ENCODE data around the gene ALOXE3.

Gene ALOXE3

DNA sequence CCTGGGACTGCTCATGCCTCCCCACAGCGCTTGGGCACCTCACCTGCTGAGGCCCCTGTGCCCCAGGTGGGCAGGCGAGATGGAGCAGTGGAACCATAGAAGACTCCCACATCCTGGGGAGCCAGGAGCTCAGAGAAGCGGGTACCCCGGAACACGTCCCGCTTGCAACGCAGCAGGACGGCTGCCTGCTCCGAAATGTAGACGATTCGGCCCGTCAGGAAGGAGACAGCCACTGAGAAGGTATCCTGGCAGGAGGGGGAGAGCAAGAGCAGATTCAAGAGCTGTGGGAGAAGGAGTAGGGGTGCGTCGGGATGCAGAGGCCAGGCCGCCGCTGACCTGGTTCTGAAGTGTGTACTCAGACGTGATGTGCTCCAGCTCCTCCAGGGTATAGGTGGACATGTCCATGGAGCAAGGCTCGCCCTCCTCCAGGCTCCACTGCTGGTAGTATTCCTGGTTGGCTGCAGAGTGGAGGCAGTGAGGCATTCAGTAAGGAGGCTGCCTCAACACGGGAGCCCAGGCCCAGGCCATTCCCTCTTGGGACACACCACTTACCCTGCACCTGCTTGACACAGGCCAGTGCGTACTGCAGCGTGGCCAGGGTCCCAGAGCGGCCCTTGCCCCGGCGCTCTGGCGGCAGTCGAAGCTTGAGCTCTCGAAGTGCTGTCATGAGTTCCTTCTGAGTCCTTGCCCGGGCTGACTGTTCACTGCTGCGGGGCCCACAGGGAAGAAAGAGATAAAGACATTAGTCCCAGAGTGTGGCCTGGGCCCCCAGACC lies 31.3 kb upstream of the ALOXE3 start:
- Histone ChIP-seq H3K27ac (peak overlapping the region; percentile 96 to 100), H3K4me3 (peak overlapping the region; percentile 73)
- TF ChIP-seq, protein P1, sequence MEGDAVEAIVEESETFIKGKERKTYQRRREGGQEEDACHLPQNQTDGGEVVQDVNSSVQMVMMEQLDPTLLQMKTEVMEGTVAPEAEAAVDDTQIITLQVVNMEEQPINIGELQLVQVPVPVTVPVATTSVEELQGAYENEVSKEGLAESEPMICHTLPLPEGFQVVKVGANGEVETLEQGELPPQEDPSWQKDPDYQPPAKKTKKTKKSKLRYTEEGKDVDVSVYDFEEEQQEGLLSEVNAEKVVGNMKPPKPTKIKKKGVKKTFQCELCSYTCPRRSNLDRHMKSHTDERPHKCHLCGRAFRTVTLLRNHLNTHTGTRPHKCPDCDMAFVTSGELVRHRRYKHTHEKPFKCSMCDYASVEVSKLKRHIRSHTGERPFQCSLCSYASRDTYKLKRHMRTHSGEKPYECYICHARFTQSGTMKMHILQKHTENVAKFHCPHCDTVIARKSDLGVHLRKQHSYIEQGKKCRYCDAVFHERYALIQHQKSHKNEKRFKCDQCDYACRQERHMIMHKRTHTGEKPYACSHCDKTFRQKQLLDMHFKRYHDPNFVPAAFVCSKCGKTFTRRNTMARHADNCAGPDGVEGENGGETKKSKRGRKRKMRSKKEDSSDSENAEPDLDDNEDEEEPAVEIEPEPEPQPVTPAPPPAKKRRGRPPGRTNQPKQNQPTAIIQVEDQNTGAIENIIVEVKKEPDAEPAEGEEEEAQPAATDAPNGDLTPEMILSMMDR (IDR thresholded peaks at IDR 0.05) = no peak
- peak; percentile 76 for DNase-seq (ENCODE audit: low spot score)

DNA sequence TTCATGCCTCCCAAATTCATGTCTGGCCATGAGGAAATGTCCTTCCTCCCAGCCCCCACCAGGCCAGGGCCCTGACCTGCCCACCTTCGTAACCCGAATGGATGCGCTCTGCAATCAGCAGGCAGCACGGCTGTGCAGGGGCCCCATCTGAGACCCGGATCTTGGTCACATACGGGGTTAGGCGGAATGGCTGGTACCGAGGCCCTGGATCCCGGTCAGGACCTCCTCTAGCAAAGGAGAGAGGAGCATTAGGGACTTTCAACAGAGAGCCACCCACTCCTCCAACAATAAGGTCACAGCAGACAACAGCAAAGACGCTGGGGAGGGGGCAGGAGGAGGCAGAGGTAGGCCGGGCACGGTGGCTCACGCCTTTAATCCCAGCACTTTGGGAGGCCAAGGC lies 30.2 kb upstream of the ALOXE3 start:
- DNase-seq (ENCODE audit: low spot score) = peak; percentile 70
- Histone ChIP-seq H3K27ac (peak overlapping the region; percentile 57 to 96), H3K4me3 (peak overlapping the region; percentile 0)
- TF ChIP-seq, protein P1 (IDR thresholded peaks at IDR 0.05) = no peak

DNA sequence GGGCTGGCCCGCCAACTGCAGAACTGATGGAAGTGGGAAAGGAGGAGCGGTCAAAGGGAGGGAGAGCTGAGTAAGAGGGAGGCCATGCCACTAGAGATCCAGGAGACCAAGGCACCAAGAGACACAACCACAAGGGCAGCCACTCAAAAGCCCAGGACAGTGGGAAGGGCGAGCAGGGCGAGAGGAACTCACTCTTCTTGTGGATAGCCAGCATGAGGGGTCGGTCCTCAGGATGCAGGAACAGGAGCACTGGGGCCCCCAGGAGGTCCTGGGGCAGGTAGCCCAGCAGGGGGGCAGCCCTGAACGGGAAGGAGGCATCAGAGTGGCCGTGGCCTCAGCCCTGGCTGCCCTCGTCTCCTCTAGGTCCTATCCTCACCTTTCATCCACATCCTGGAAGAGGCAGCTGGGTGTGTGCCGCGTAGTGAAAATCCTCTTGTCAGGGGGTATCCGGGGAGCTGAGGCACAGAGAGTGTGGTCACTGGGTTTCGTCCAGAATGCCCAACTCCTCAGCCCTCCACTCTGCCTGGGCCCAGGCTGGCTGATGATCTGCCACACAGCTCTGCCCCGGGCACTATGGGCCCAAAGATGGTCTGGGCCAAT lies 29.6 kb upstream of the ALOXE3 start:
- peak; percentile 75 for DNase-seq (ENCODE audit: low spot score)
- TF ChIP-seq, protein P1 (IDR thresholded peaks at IDR 0.05) = no peak
- H3K27ac ChIP-seq = peak overlapping the region; percentile 57 to 96
- peak overlapping the region; percentile 0 for H3K4me3 ChIP-seq

DNA sequence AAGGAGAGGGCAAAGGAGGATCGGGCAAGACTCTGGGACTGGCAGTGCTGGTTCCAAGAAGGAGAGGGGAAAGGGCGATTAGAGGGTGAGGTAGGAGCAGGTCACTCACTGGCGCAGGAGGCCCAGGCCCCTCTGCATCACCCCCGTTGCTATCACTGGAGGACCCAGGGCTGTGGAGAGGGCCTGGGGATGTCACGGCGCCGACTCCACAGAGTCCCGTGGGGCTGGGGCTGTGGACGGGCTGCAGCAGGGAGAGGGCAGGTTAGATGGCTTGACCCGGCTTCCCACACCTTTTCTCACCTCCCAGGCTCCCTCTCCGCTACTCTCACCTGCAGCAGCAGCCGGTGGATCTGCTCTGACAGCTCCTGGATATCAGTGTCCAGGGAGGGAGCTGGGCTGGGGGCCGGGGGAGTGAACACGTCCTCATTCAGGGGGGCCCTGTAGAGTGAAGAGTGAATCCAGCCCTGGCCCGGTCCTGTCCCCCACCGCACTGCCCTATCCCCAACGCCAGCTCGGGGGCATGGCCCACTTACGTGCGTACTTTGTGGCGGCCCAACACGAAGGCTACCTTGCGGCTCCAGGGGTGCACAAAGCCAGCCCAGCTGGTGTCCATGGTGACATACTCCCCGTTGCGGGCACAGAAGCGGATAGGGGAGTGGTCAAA lies 29.0 kb upstream of the ALOXE3 start:
- Histone ChIP-seq H3K4me3 (no peak overlapping the region), H3K27ac (peak overlapping the region; percentile 57 to 96)
- TF ChIP-seq, protein P1 (IDR thresholded peaks at IDR 0.05) = no peak
- peak; percentile 76 for DNase-seq (ENCODE audit: low spot score)

DNA sequence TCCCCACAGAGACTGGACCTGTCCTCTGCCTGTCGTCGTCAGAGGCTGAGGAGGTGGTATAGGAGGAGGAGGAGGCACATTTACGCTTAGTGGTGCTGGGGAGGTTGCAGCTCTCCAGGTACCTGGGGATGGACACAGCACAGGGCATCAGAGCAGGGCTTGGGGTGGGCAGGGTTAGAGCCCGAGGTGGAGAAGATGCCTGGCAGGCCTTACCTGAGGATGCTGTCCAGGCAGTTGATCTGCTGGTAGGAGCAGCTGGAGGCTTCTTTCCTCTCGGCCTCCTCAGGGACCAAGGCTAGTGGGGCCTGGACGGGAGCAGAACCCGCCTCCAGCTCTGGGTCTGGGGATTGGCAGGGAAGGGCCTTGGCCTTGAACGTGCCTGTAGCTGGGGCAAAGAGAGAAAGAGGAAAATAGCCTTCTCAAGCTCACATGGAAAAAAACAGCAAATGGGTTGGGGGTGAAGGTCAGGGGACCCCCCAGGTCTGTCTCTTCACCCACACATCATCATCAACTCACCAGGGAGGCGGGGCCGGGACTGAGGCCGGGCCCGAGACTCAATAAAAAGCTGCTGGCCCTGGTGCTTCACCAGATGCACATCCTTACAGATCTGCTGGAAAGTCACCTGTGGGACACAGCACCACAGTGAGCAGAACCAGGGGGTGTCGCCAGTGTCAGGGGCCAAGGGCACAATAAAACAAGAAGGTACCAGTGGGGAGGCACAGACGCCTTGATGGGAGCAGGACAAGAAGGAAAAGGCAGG lies 28.2 kb upstream of the ALOXE3 start:
- peak overlapping the region; percentile 57 to 96 for H3K27ac ChIP-seq
- no peak for DNase-seq (ENCODE audit: low spot score)
- no peak overlapping the region for H3K4me3 ChIP-seq
- TF ChIP-seq, protein P1 (IDR thresholded peaks at IDR 0.05) = no peak

DNA sequence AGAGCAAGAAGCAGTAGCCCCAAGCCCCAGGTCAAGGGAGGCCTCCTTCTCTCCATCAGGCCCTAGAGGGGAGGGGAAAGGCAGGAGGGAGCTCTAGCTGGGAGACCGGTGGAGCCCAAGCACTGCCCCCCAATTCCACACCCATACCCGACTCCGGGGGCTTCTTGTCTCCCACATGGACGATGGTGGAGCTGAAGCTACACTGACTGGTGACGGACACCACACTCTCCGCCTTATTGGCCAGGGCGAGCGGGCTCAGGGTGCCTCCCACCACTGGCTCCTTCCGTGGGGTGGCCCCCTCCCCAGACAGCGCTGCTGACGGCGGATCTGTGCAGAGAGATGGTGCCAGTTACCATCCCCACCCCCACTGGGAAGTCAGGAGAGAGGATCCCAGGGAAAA lies 27.5 kb upstream of the ALOXE3 start:
- TF ChIP-seq, protein P1 (IDR thresholded peaks at IDR 0.05) = no peak
- Histone ChIP-seq H3K4me3 (no peak overlapping the region), H3K27ac (peak overlapping the region; percentile 57 to 96)
- no peak for DNase-seq (ENCODE audit: low spot score)

Measured in coronary artery (tissue), 2 donors.